ENCODE results near the gene FEM1C.

DNA sequence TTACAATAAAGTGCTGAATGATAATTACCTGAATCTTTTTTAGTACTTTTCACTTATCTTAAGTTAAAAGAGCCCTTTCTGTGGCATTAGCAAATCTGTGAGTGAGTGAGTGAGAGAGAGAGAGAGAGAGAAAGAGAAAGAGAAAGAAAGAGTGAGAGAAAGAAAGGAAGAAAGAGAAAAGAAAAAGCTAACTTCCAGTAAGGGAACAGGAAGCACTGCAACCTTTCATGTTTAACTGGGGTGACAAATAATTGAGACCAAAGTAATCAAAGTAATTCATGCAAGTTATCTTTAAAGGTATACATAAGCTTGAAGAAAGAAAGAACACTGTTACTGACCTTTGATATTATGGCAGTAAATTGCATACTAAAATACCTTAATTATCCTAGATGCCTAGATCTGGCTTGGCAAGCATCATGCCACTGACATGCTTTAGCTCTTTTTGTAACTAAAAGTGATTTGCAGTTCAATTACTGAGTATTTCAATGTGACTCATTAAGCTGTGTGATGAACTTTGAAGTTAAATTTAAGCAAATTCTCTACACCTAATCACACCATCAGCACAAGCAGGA lies 21.7 kb downstream of the FEM1C start:
- TF ChIP-seq, protein P1, sequence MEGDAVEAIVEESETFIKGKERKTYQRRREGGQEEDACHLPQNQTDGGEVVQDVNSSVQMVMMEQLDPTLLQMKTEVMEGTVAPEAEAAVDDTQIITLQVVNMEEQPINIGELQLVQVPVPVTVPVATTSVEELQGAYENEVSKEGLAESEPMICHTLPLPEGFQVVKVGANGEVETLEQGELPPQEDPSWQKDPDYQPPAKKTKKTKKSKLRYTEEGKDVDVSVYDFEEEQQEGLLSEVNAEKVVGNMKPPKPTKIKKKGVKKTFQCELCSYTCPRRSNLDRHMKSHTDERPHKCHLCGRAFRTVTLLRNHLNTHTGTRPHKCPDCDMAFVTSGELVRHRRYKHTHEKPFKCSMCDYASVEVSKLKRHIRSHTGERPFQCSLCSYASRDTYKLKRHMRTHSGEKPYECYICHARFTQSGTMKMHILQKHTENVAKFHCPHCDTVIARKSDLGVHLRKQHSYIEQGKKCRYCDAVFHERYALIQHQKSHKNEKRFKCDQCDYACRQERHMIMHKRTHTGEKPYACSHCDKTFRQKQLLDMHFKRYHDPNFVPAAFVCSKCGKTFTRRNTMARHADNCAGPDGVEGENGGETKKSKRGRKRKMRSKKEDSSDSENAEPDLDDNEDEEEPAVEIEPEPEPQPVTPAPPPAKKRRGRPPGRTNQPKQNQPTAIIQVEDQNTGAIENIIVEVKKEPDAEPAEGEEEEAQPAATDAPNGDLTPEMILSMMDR (conservative IDR thresholded peaks at IDR 0.05; ENCODE audit: low read depth, low read length): no peak
- TF ChIP-seq POLR2A (IDR thresholded peaks at IDR 0.05; ENCODE audit: low read depth, low read length): no peak
- TF ChIP-seq NFE2L2 (IDR thresholded peaks at IDR 0.05; ENCODE audit: low read depth, low read length): no peak
- no peak for TF ChIP-seq RCOR1 (IDR thresholded peaks at IDR 0.05; ENCODE audit: insufficient replicate concordance, low read length)
- TF ChIP-seq BHLHE40 (IDR thresholded peaks at IDR 0.05; ENCODE audit: low read depth, low read length): no peak
- TF ChIP-seq, protein P2, sequence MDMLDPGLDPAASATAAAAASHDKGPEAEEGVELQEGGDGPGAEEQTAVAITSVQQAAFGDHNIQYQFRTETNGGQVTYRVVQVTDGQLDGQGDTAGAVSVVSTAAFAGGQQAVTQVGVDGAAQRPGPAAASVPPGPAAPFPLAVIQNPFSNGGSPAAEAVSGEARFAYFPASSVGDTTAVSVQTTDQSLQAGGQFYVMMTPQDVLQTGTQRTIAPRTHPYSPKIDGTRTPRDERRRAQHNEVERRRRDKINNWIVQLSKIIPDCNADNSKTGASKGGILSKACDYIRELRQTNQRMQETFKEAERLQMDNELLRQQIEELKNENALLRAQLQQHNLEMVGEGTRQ (IDR thresholded peaks at IDR 0.05; ENCODE audit: low read depth, low read length): no peak
- TF ChIP-seq MXI1 (IDR thresholded peaks at IDR 0.05; ENCODE audit: borderline replicate concordance, low read depth, low read length): no peak
